Endothelial cell of umbilical vein (primary cell): ENCODE measurements around the gene MAST4. TPM values are rescaled to one million over a fixed set of nuclear protein-coding genes. Genes with fewer than 3 reads are reported as not detected.

ENCODE experiments used
- BruUV-seq: library from RNA; stranded (reverse); fragments of 400-500 nt; replicated peaks from 2 replicates; lab custom pipeline; 2021; lab: Mats Ljungman, UMichigan
- CTCF ChIA-PET: fragments of 300-600, 350-600 bp; sonication (Branson Sonifier 250); formaldehyde crosslinking; loops from one replicate; lab custom pipeline; 2021; ENCODE audit warnings: antibody characterized with exemption, inconsistent platforms; lab: Charles Lee
- POLR2A ChIA-PET: fragments of 300-600, 350-600 bp; sonication (Branson Sonifier 250); formaldehyde crosslinking; loops from one replicate; lab custom pipeline; 2021; ENCODE audit warnings: antibody characterized with exemption, inconsistent platforms; lab: Charles Lee
- DNase-seq: peaks from one replicate; pipeline ENCODE4 v3.0.0-alpha.2; 2011; ENCODE audit warnings: low read depth, low spot score
- FAIRE-seq: peaks from 2 replicates; lab custom pipeline; 2011; peaks lifted over from hg19 to GRCh38; lab: Jason Lieb, UNC
- H2AFZ ChIP-seq: 2 replicates; pipeline ENCODE4 v1.6.0; 2012; ENCODE audit warnings: low read depth, low read length, control low read depth, inconsistent platforms
- H3K27ac ChIP-seq: 2 replicates; pipeline ENCODE4 v1.5.1; 2011; ENCODE audit warnings: low read depth, mild to moderate bottlenecking, control low read depth, low read length, moderate library complexity; ENCODE audit not compliant: insufficient read depth
- H3K27me3 ChIP-seq, 2 experiments: 2 replicates each; pipeline versions ENCODE4 v1.6.0 to v1.6.1; 2011; ENCODE audit warnings: low read length in 2 of 2, mixed read lengths in 1 of 2; ENCODE audit not compliant: control insufficient read depth in 2 of 2, insufficient read depth in 2 of 2
- H3K36me3 ChIP-seq, 2 experiments: 2 replicates in 1 of 2; 3 replicates in 1 of 2; pipeline ENCODE4 v1.5.1; 2011; ENCODE audit warnings: low read length in 2 of 2, mild to moderate bottlenecking in 1 of 2, moderate library complexity in 1 of 2; ENCODE audit not compliant: control insufficient read depth in 2 of 2, insufficient read depth in 2 of 2; ENCODE audit errors: extremely low read depth in 1 of 2
- H3K4me1 ChIP-seq: 3 replicates; pipeline ENCODE4 v1.5.1; 2011; ENCODE audit warnings: mild to moderate bottlenecking, low read length; ENCODE audit not compliant: control insufficient read depth, insufficient read depth; ENCODE audit errors: extremely low read depth
- H3K4me2 ChIP-seq: 2 replicates; pipeline ENCODE4 v1.6.1; 2011; ENCODE audit warnings: low read length, control low read depth, mixed read lengths; ENCODE audit not compliant: insufficient read depth
- H3K4me3 ChIP-seq, 3 experiments: fragments of 200-600 bp in 1 of 3; sonication (generic), shearing (Covaris generic) in 1 of 3; replicated peaks in 1 of 3; 2 replicates each; pipeline ENCODE4 v1.5.1; 2011 to 2016; ENCODE audit warnings: control low read depth in 3 of 3, low read length in 3 of 3, mild to moderate bottlenecking in 2 of 3, inconsistent platforms in 1 of 3, low read depth in 1 of 3, moderate library complexity in 1 of 3; ENCODE audit not compliant: insufficient read depth in 1 of 3
- H3K79me2 ChIP-seq: 2 replicates; pipeline ENCODE4 v1.6.0; 2012; ENCODE audit warnings: low read length, inconsistent platforms; ENCODE audit not compliant: control insufficient read depth, insufficient read depth
- H3K9ac ChIP-seq: replicated peaks from 2 replicates; pipeline ENCODE3; 2011; ENCODE audit warnings: low read length, control low read depth; ENCODE audit not compliant: insufficient read depth; ENCODE audit errors: extremely low read depth
- H3K9me1 ChIP-seq: replicated peaks from 3 replicates; pipeline ENCODE4 v1.6.0; 2011; ENCODE audit warnings: mild to moderate bottlenecking, low read length; ENCODE audit not compliant: control insufficient read depth, insufficient read depth; ENCODE audit errors: extremely low read depth
- H3K9me3 ChIP-seq: replicated peaks from 2 replicates; pipeline ENCODE4 v1.5.1; 2012; ENCODE audit warnings: low read length, inconsistent platforms; ENCODE audit not compliant: control insufficient read depth, insufficient read depth
- H4K20me1 ChIP-seq: replicated peaks from 2 replicates; pipeline ENCODE3; 2011; ENCODE audit warnings: mild to moderate bottlenecking, low read length; ENCODE audit not compliant: control insufficient read depth, insufficient read depth; ENCODE audit errors: extremely low read depth
- EZH2 ChIP-seq: IDR thresholded peaks from 2 replicates; pipeline ENCODE4 v1.6.1; 2012; ENCODE audit warnings: borderline replicate concordance, low read depth, mild to moderate bottlenecking, moderate library complexity, low read length, inconsistent platforms; ENCODE audit not compliant: severe bottlenecking
- FOS ChIP-seq: IDR thresholded peaks from 2 replicates; pipeline ENCODE4 v1.6.1; 2011; ENCODE audit warnings: mild to moderate bottlenecking, low read length, moderate library complexity, borderline replicate concordance; ENCODE audit not compliant: insufficient read depth
- GATA2 ChIP-seq: IDR thresholded peaks from 2 replicates; pipeline ENCODE4 v1.7.0; 2011; ENCODE audit warnings: low read depth, mild to moderate bottlenecking, moderate library complexity, mixed read lengths, low read length; ENCODE audit not compliant: insufficient read length, insufficient read depth
- JUN ChIP-seq: IDR thresholded peaks from 2 replicates; pipeline ENCODE4 v1.6.1; 2011; ENCODE audit warnings: borderline replicate concordance, low read depth; ENCODE audit not compliant: insufficient read length, insufficient read depth
- MYC ChIP-seq: IDR thresholded peaks from one replicate; pipeline ENCODE4 v1.6.1; 2011; ENCODE audit warnings: mild to moderate bottlenecking, low read depth, low read length
- POLR2AphosphoS5 ChIP-seq: IDR thresholded peaks from 2 replicates; pipeline ENCODE4 v1.6.1; 2012; ENCODE audit warnings: low read depth, mild to moderate bottlenecking, control low read depth, low read length, moderate library complexity; ENCODE audit not compliant: insufficient read depth
- dilution Hi-C: fragments of 300-500 bp; cut with MboI; formaldehyde crosslinking; loops from one replicate; pipeline ENCODE4 v1.15.0; 2019; ENCODE audit warnings: low sequenced_read_pairs; ENCODE audit not compliant: extremely low pct_ligation_motif_present
- intact Hi-C: fragments of 100-400 bp; cut with micrococcal nuclease; formaldehyde crosslinking; loops from one replicate; pipeline ENCODE4 v1.10.0; 2022
- polyA plus RNA-seq, 4 experiments: library from polyadenylated mRNA; depleted of rRNA in 3 of 4; stranded (reverse) in 3 of 4; unstranded in 1 of 4; fragments of >200 nt; gene quantifications; 2 replicates each; pipeline versions ENCODE4 v1.2.1 to v1.2.3, GENCODE V29; 2011 to 2012; ENCODE audit warnings: missing spikeins in 1 of 4
- total RNA-seq: library from RNA; stranded (reverse); gene quantifications from 2 replicates; pipeline ENCODE4 v1.2.3, GENCODE V29; 2021
- TF ChIP-seq, protein P1 (sequence below), 2 donors: IDR thresholded peaks; 1 replicate in 1 of 2; 2 replicates in 1 of 2; pipeline ENCODE4 v1.5.1; 2011; ENCODE audit warnings: low read length in 2 of 2, mild to moderate bottlenecking in 2 of 2, moderate library complexity in 2 of 2, control low read depth in 1 of 2, inconsistent platforms in 1 of 2, low read depth in 1 of 2; ENCODE audit not compliant: insufficient read depth in 1 of 2; ENCODE audit errors: extremely low read depth in 1 of 2
- TF ChIP-seq, protein P2 (sequence below): IDR thresholded peaks from 2 replicates; pipeline ENCODE4 v1.6.1; 2011; ENCODE audit not compliant: insufficient read depth, insufficient read length

Gene MAST4
- total and polyA plus RNA-seq, 2 donors (not counting 3 experiments of a cell fraction or from before 2014, with no cell fraction given) = 40.2 to 116 TPM

DNA sequence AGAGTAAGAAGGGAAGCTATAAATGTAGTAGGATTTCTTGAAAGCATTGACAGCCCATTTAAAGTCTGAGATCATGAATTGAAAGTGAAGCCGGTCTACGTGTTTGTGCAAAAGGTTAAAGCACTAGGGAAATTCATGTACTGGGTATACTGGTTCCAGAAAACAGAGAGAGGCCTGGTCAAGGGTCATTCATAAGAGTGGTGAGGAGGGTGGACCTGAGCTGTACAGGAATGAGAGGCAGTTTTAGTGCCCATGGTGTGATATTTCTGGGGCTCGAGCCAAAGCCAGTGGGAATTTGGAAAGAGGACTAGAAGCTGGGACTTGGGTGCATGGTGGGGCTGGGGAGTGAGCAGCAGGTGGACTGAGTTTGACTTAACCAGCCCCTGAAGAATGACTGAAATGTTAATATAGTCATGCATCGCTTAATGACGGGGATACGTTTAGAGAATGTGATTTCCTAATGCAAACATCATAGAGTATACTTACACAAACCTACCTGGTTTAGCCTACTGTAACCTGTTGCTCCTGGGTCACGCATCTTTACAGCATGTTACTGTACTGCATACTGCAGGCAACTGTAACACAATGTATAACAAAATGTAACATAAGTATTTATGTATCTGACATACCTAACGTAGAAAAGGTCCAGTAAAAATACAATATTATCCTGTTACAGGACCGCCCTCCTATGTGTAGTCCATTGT, 173.0 kb downstream of the MAST4 start:
- dilution Hi-C loops (no loop called here), intact Hi-C loops (no loop called here)
- Histone ChIP-seq H3K36me3 (no peaks in the 10 kb centered on the region), H4K20me1 (no peaks in the 10 kb centered on the region), H3K4me3 (no peak overlapping the region), H3K9ac (no peak overlapping the region), H3K9me3 (no peaks in the 10 kb centered on the region), H3K9me1 (no peaks in the 10 kb centered on the region), H3K27ac (no peak overlapping the region), H3K4me2 (no peak overlapping the region), H3K27me3 (peaks cover 5 to 14% of the 10 kb centered on the region in 2 experiments), H2AFZ (no peak overlapping the region), H3K4me1 (no peaks in the 10 kb centered on the region), H3K79me2 (no peaks in the 10 kb centered on the region)
- BruUV-seq = no TSS peak
- FAIRE-seq (no peak), DNase-seq (no peak)
- CTCF ChIA-PET = interaction anchor here (1.1 kb wide), 1 partner anchor 20 kb away, joined by 3 read pairs; no protein-coding TSS in a partner anchor
- no peak for TF ChIP-seq JUN
- no peak for TF ChIP-seq FOS
- no peak for TF ChIP-seq EZH2
- no peak for TF ChIP-seq POLR2AphosphoS5
- TF ChIP-seq, protein P1, sequence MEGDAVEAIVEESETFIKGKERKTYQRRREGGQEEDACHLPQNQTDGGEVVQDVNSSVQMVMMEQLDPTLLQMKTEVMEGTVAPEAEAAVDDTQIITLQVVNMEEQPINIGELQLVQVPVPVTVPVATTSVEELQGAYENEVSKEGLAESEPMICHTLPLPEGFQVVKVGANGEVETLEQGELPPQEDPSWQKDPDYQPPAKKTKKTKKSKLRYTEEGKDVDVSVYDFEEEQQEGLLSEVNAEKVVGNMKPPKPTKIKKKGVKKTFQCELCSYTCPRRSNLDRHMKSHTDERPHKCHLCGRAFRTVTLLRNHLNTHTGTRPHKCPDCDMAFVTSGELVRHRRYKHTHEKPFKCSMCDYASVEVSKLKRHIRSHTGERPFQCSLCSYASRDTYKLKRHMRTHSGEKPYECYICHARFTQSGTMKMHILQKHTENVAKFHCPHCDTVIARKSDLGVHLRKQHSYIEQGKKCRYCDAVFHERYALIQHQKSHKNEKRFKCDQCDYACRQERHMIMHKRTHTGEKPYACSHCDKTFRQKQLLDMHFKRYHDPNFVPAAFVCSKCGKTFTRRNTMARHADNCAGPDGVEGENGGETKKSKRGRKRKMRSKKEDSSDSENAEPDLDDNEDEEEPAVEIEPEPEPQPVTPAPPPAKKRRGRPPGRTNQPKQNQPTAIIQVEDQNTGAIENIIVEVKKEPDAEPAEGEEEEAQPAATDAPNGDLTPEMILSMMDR (IDR thresholded peaks at IDR 0.05; ENCODE audit: extremely low read depth in 1 of 2, insufficient read depth in 1 of 2, low read depth in 1 of 2, low read length in 2 of 2) = no peak
- no peak for TF ChIP-seq MYC
- no peak for TF ChIP-seq GATA2
- TF ChIP-seq, protein P2, sequence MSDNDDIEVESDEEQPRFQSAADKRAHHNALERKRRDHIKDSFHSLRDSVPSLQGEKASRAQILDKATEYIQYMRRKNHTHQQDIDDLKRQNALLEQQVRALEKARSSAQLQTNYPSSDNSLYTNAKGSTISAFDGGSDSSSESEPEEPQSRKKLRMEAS = no peak
- POLR2A ChIA-PET = no interaction called here
